Measurements from ENCODE around the gene SLC13A1.

GRCh38 chr7:123126171-123126570, 73.6 kb downstream of the SLC13A1 start:
- TF ChIP-seq, protein P1, sequence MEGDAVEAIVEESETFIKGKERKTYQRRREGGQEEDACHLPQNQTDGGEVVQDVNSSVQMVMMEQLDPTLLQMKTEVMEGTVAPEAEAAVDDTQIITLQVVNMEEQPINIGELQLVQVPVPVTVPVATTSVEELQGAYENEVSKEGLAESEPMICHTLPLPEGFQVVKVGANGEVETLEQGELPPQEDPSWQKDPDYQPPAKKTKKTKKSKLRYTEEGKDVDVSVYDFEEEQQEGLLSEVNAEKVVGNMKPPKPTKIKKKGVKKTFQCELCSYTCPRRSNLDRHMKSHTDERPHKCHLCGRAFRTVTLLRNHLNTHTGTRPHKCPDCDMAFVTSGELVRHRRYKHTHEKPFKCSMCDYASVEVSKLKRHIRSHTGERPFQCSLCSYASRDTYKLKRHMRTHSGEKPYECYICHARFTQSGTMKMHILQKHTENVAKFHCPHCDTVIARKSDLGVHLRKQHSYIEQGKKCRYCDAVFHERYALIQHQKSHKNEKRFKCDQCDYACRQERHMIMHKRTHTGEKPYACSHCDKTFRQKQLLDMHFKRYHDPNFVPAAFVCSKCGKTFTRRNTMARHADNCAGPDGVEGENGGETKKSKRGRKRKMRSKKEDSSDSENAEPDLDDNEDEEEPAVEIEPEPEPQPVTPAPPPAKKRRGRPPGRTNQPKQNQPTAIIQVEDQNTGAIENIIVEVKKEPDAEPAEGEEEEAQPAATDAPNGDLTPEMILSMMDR (IDR thresholded peaks at IDR 0.05): no peak
- TF ChIP-seq POLR2A (IDR thresholded peaks at IDR 0.05): no peak

Data from lower leg skin (tissue), 3 donors.